SH-SY5Y (cell line): ENCODE data around the gene NLRP3.

Experiments
- GATA2 ChIP-seq: IDR thresholded peaks from 2 replicates; pipeline ENCODE4 v1.6.1; 2011; ENCODE audit warnings: mild to moderate bottlenecking, low read depth, low read length
- GATA3 ChIP-seq: IDR thresholded peaks from 2 replicates; pipeline ENCODE4 v1.6.1; 2011; ENCODE audit warnings: low read depth, mild to moderate bottlenecking, low read length, moderate library complexity

DNA sequence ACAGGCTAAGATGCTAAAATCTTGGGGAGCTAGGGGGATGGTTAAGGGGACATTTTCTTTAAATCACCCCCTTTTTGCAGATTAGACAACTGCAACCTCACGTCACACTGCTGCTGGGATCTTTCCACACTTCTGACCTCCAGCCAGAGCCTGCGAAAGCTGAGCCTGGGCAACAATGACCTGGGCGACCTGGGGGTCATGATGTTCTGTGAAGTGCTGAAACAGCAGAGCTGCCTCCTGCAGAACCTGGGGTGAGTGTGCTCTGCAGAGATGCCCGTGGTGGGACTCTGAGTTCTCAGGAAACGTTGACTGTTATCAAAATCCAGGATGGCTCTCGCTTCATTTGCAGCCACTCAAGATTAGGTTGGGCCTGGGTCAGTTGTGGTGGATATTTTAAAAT lies 28.6 kb downstream of the NLRP3 start:
- TF ChIP-seq GATA2, result no peak
- TF ChIP-seq GATA3, result no peak
